ENCODE results near the gene PCED1B. TPM values are rescaled to one million over a fixed set of nuclear protein-coding genes. Genes with fewer than 3 reads are reported as not detected.

The PCED1B gene
- 5.1 and 6.1 TPM in 2 replicates for total RNA-seq (2014; rRNA removed; shearing (Covaris generic))
- polyA plus RNA-seq (2016; fragmentation: Nextera tagmentation; extraction: Ambion mirVana): 4.6 and 6.6 TPM in 2 replicates
- long read RNA-seq, partial matches to known transcripts: 0 of 4 reads
- long read RNA-seq, other reads (novel, unspliced or antisense): 4 of 4 reads

DNA sequence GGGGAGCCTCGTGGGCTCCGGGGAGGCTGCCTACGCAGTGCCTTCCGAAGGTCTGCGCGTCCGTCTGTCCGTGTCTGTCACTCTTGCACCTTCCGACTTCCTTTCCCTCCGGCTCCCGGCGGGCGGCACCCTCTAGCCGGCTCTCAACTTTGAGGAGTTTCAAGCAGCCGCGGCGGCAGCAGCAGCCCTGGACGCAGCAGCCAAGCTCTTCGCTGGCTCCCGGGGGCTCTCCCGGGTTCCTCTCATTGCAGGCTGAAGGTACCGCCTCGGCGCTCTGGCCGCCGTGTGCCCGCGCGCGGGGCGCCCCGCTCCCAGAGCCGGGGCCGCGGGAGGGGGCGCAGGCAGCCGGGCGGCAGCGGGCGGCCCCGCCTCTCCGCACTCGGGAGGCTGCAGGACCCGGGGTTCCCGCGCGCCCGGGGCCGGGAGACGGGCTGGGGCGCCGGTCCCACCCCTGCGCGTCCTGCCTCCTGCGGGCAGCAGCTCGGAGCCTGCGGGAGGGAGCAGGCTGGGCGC, at the start of gene PCED1B, which contains the start of gene AMIGO2:
Gene PCED1B (plus strand): TSS at position 154 of the 513 bp plus-strand sequence. CDS start 155,443 bp downstream, outside the sequence.
Gene AMIGO2 (minus strand): TSS at position 492 of the 513 bp plus-strand sequence. CDS start 957 bp downstream, outside the sequence.
- DNase-seq (ENCODE audit: low spot score): peak; percentile 74
- no peaks in the 10 kb centered on the region for H3K36me3 ChIP-seq (ENCODE audit: insufficient read depth)
- H3F3A ChIP-seq (replicated peaks; ENCODE audit: low read depth): no peaks in the 10 kb centered on the region
- H3K36me3 Mint-ChIP-seq (ENCODE audit: low read depth): no peaks in the 10 kb centered on the region
- no peaks in the 10 kb centered on the region for H4K20me1 ChIP-seq (replicated peaks; ENCODE audit: insufficient read depth)
- ATAC-seq: peak; percentile 77
- no peaks in the 10 kb centered on the region for H3K9me2 ChIP-seq (ENCODE audit: insufficient read depth)
- H2AFZ ChIP-seq: peak within 1 kb of the TSS; percentile 98
- H3K79me2 ChIP-seq (replicated peaks; ENCODE audit: insufficient read depth): no peaks in the 10 kb centered on the region
- peak within 1 kb of the TSS; percentile 87 for H3K4me3 Mint-ChIP-seq
- TF ChIP-seq, protein P1, sequence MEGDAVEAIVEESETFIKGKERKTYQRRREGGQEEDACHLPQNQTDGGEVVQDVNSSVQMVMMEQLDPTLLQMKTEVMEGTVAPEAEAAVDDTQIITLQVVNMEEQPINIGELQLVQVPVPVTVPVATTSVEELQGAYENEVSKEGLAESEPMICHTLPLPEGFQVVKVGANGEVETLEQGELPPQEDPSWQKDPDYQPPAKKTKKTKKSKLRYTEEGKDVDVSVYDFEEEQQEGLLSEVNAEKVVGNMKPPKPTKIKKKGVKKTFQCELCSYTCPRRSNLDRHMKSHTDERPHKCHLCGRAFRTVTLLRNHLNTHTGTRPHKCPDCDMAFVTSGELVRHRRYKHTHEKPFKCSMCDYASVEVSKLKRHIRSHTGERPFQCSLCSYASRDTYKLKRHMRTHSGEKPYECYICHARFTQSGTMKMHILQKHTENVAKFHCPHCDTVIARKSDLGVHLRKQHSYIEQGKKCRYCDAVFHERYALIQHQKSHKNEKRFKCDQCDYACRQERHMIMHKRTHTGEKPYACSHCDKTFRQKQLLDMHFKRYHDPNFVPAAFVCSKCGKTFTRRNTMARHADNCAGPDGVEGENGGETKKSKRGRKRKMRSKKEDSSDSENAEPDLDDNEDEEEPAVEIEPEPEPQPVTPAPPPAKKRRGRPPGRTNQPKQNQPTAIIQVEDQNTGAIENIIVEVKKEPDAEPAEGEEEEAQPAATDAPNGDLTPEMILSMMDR (conservative IDR thresholded peaks at IDR 0.05; ENCODE audit: low read depth in 2 of 2): peak in 1 of 2 experiments; percentile 48; a peak in 2 of 4 replicates
- TF ChIP-seq ZNF114 (CRISPR knock-in tag; IDR thresholded peaks at IDR 0.05): no peak
- peak; percentile 30 for TF ChIP-seq EZH2 (IDR thresholded peaks at IDR 0.05; ENCODE audit: low read depth, unreplicated experiment)
- TF ChIP-seq POLR2AphosphoS5 (IDR thresholded peaks at IDR 0.05; ENCODE audit: low read depth): no peak
- no peak within 1 kb of the TSS for H3K27ac ChIP-seq (ENCODE audit: low read depth)
- H3K27me3 ChIP-seq (ENCODE audit: insufficient read depth): peaks cover 36% of the 10 kb centered on the region
- H3K27me3 Mint-ChIP-seq (ENCODE audit: insufficient read depth, low read depth, poor library complexity): peaks cover 21% of the 10 kb centered on the region
- H3K4me1 Mint-ChIP-seq: peaks cover 44% of the 10 kb centered on the region
- peak within 1 kb of the TSS; percentile 95 for H3K4me2 ChIP-seq
- peak within 1 kb of the TSS; percentile 85 for H3K4me3 ChIP-seq
- no peaks in the 10 kb centered on the region for H3K9me3 Mint-ChIP-seq
- H3K27ac Mint-ChIP-seq: no peak within 1 kb of the TSS; the same call in 1 of the 2 replicates
- peaks cover 16% of the 10 kb centered on the region for H3K4me1 ChIP-seq (ENCODE audit: insufficient read depth)

GRCh38 chr12:47029903-47030302, 49.5 kb upstream of the PCED1B start:
- Histone ChIP-seq H3K4me2 (no peak overlapping the region), H3F3A (replicated peaks; ENCODE audit: low read depth) (no peaks in the 10 kb centered on the region), H3K4me1 (ENCODE audit: insufficient read depth) (peaks cover 17% of the 10 kb centered on the region), H2AFZ (no peak overlapping the region), H4K20me1 (replicated peaks; ENCODE audit: insufficient read depth) (no peaks in the 10 kb centered on the region), H3K79me2 (replicated peaks; ENCODE audit: insufficient read depth) (no peaks in the 10 kb centered on the region), H3K36me3 (ENCODE audit: insufficient read depth) (no peaks in the 10 kb centered on the region), H3K4me3 (no peak overlapping the region), H3K27me3 (ENCODE audit: insufficient read depth) (no peaks in the 10 kb centered on the region), H3K9me2 (ENCODE audit: insufficient read depth) (no peaks in the 10 kb centered on the region), H3K27ac (ENCODE audit: low read depth) (no peak overlapping the region)
- ATAC-seq (no peak), DNase-seq (ENCODE audit: low spot score) (no peak)
- peaks cover 16% of the 10 kb centered on the region for H3K4me1 Mint-ChIP-seq
- no peaks in the 10 kb centered on the region for H3K9me3 Mint-ChIP-seq
- no peak overlapping the region for H3K27ac Mint-ChIP-seq
- TF ChIP-seq, protein P2, sequence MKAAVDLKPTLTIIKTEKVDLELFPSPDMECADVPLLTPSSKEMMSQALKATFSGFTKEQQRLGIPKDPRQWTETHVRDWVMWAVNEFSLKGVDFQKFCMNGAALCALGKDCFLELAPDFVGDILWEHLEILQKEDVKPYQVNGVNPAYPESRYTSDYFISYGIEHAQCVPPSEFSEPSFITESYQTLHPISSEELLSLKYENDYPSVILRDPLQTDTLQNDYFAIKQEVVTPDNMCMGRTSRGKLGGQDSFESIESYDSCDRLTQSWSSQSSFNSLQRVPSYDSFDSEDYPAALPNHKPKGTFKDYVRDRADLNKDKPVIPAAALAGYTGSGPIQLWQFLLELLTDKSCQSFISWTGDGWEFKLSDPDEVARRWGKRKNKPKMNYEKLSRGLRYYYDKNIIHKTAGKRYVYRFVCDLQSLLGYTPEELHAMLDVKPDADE (IDR thresholded peaks at IDR 0.05): no peak
- TF ChIP-seq NANOG (IDR thresholded peaks at IDR 0.05; ENCODE audit: borderline replicate concordance) (no peak), CREB1 (CRISPR knock-in tag; IDR thresholded peaks at IDR 0.05; ENCODE audit: low read depth) (no peak), STAT1 (IDR thresholded peaks at IDR 0.05; ENCODE audit: unreplicated experiment) (no peak)
- no peaks in the 10 kb centered on the region for H3K27me3 Mint-ChIP-seq (ENCODE audit: insufficient read depth, low read depth, poor library complexity)
- no peaks in the 10 kb centered on the region for H3K36me3 Mint-ChIP-seq (ENCODE audit: low read depth)
- H3K4me3 Mint-ChIP-seq: no peak overlapping the region

Data from GM23338 (cell line).